ENCODE measurements around the gene UMODL1. TPM values are rescaled to one million over a fixed set of nuclear protein-coding genes. Genes with fewer than 3 reads are reported as not detected.
"Not testable (repeated sequence)": the region's sequence is repeated elsewhere in the genome, so short reads cannot be mapped to it uniquely, and the experiment has no call there.

Gene UMODL1
- total RNA-seq, 2 experiments from 2014 or later = not detected

- POLR2A ChIA-PET = interaction anchor here (1.0 kb wide), 1 partner anchor 69 kb away, joined by 3 read pairs; no protein-coding TSS in a partner anchor
- peak overlapping the region; percentile 2 for H3K27ac Mint-ChIP-seq
- no peaks in the 10 kb centered on the region for H3K36me3 Mint-ChIP-seq (ENCODE audit: low read depth)
- intact Hi-C loops (cut with DNase I, micrococcal nuclease) = loop anchor here (1.0 to 2.0 kb wide), 3 partner anchors 56 to 285 kb away; no protein-coding TSS in a partner anchor
- DNase-seq (no peak), ATAC-seq (no peak)
- H3K27me3 Mint-ChIP-seq = no peaks in the 10 kb centered on the region
- no peak overlapping the region for H3K4me3 Mint-ChIP-seq
- H3K4me1 Mint-ChIP-seq = peaks cover 28% of the 10 kb centered on the region
- H3K9me3 Mint-ChIP-seq (ENCODE audit: low read depth) = no peaks in the 10 kb centered on the region
- CTCF ChIA-PET = interaction anchor here (0.6 to 4.2 kb wide), 11 partner anchors 12 to 146 kb away, joined by 3 to 51 read pairs (median 6); no protein-coding TSS in a partner anchor
Observed at GRCh38 chr21:42164818-42165217, 93.7 kb downstream of the UMODL1 start.

- DNase-seq (no peak), ATAC-seq (no peak)
- ChIA-PET CTCF (interaction anchor here (0.6 to 4.2 kb wide), 6 partner anchors 11 to 104 kb away, joined by 3 to 51 read pairs (median 4); no protein-coding TSS in a partner anchor), POLR2A (no interaction called here)
- H3K4me1 Mint-ChIP-seq = peaks cover 28% of the 10 kb centered on the region
- no peaks in the 10 kb centered on the region for H3K9me3 Mint-ChIP-seq (ENCODE audit: low read depth)
- H3K4me3 Mint-ChIP-seq = no peak overlapping the region
- H3K27ac Mint-ChIP-seq = no peak overlapping the region
- no peaks in the 10 kb centered on the region for H3K27me3 Mint-ChIP-seq
- H3K36me3 Mint-ChIP-seq (ENCODE audit: low read depth) = no peaks in the 10 kb centered on the region
- intact Hi-C loops (cut with DNase I, micrococcal nuclease) = loop anchor here in 1 of 2 experiments (2.0 kb wide), 1 partner anchor 55 kb away; no protein-coding TSS in a partner anchor
Observed at GRCh38 chr21:42165901-42166300, 94.8 kb downstream of the UMODL1 start.

GRCh38 chr21:42169758-42170157, 98.6 kb downstream of the UMODL1 start:
- intact Hi-C loops (cut with DNase I, micrococcal nuclease) = no loop called here
- no peak for ATAC-seq
- Mint-ChIP-seq H3K27ac (no peak overlapping the region), H3K4me1 (peaks cover 3% of the 10 kb centered on the region), H3K9me3 (ENCODE audit: low read depth) (no peaks in the 10 kb centered on the region), H3K27me3 (no peaks in the 10 kb centered on the region), H3K4me3 (no peak overlapping the region), H3K36me3 (ENCODE audit: low read depth) (no peaks in the 10 kb centered on the region)
- CTCF ChIA-PET = interaction anchor here (0.7 to 0.8 kb wide), 2 partner anchors 10 to 91 kb away, joined by 3 to 4 read pairs; no protein-coding TSS in a partner anchor
- no peak for DNase-seq
- POLR2A ChIA-PET = no interaction called here

- DNase-seq = no peak
- POLR2A ChIA-PET = no interaction called here
Observed at GRCh38 chr21:42171091-42172053, 100.3 kb downstream of the UMODL1 start.

GRCh38 chr21:42172596-42173483, 101.7 kb downstream of the UMODL1 start:
- Mint-ChIP-seq H3K9me3 (ENCODE audit: low read depth) (no peaks in the 10 kb centered on the region), H3K4me1 (peaks cover 3% of the 10 kb centered on the region), H3K36me3 (ENCODE audit: low read depth) (no peaks in the 10 kb centered on the region), H3K27me3 (no peaks in the 10 kb centered on the region), H3K27ac (no peak overlapping the region), H3K4me3 (no peak overlapping the region)
- POLR2A ChIA-PET = no interaction called here
- DNase-seq (no peak), ATAC-seq (no peak)
- intact Hi-C loops (cut with DNase I, micrococcal nuclease) = no loop called here
- CTCF ChIA-PET = interaction anchor here (0.7 to 1.2 kb wide), 4 partner anchors 8 to 260 kb away, joined by 3 to 5 read pairs (median 4); no protein-coding TSS in a partner anchor

More at GRCh38 chr21:42171091-42172053, 100.3 kb downstream of the UMODL1 start:
- peaks cover 3% of the 10 kb centered on the region for H3K4me1 Mint-ChIP-seq
- H3K4me3 Mint-ChIP-seq = no peak overlapping the region
- H3K27me3 Mint-ChIP-seq = no peaks in the 10 kb centered on the region
- H3K36me3 Mint-ChIP-seq (ENCODE audit: low read depth) = no peaks in the 10 kb centered on the region
- no peak for ATAC-seq
- no peaks in the 10 kb centered on the region for H3K9me3 Mint-ChIP-seq (ENCODE audit: low read depth)
- CTCF ChIA-PET = interaction anchor here (0.9 to 1.2 kb wide), 3 partner anchors 10 to 39 kb away, joined by 4 to 5 read pairs (median 4); no protein-coding TSS in a partner anchor
- intact Hi-C loops (cut with DNase I, micrococcal nuclease) = no loop called here
- H3K27ac Mint-ChIP-seq = no peak overlapping the region

- DNase-seq = no peak
- Mint-ChIP-seq H3K36me3 (ENCODE audit: low read depth) (no peaks in the 10 kb centered on the region), H3K27ac (no peak overlapping the region), H3K4me3 (no peak overlapping the region), H3K9me3 (ENCODE audit: low read depth) (no peaks in the 10 kb centered on the region), H3K27me3 (no peaks in the 10 kb centered on the region), H3K4me1 (peaks cover 3% of the 10 kb centered on the region)
- CTCF ChIA-PET = interaction anchor here (0.6 to 1.5 kb wide), 3 partner anchors 10 to 520 kb away, joined by 3 to 4 read pairs (median 3); no protein-coding TSS in a partner anchor
- ATAC-seq = peak; percentile 60
- intact Hi-C loops (cut with DNase I, micrococcal nuclease) = no loop called here
- POLR2A ChIA-PET = no interaction called here
Observed at GRCh38 chr21:42174173-42174572, 103.1 kb downstream of the UMODL1 start.

- Mint-ChIP-seq H3K9me3 (ENCODE audit: low read depth) (no peaks in the 10 kb centered on the region), H3K27me3 (no peaks in the 10 kb centered on the region), H3K36me3 (ENCODE audit: low read depth) (no peaks in the 10 kb centered on the region), H3K27ac (no peak overlapping the region), H3K4me3 (no peak overlapping the region), H3K4me1 (no peaks in the 10 kb centered on the region)
- DNase-seq (no peak), ATAC-seq (no peak)
- intact Hi-C loops (cut with DNase I, micrococcal nuclease) = no loop called here
- ChIA-PET CTCF (interaction anchor here (0.5 to 1.5 kb wide), 2 partner anchors 27 to 84 kb away, joined by 3 to 4 read pairs; no protein-coding TSS in a partner anchor), POLR2A (no interaction called here)
Observed at GRCh38 chr21:42175110-42175710, 104.1 kb downstream of the UMODL1 start.

- intact Hi-C loops (cut with DNase I, micrococcal nuclease) = no loop called here
- CTCF ChIA-PET = interaction anchor here (0.7 to 1.5 kb wide), 2 partner anchors 10 to 533 kb away, joined by 3 to 4 read pairs; no protein-coding TSS in a partner anchor
- Mint-ChIP-seq H3K9me3 (ENCODE audit: low read depth) (no peaks in the 10 kb centered on the region), H3K36me3 (ENCODE audit: low read depth) (no peaks in the 10 kb centered on the region), H3K4me1 (no peaks in the 10 kb centered on the region), H3K4me3 (no peak overlapping the region), H3K27me3 (no peaks in the 10 kb centered on the region), H3K27ac (no peak overlapping the region)
- ATAC-seq = no peak
- DNase-seq = no peak
- POLR2A ChIA-PET = interaction anchor here (0.6 kb wide), 1 partner anchor 67 kb away, joined by 3 read pairs; no protein-coding TSS in a partner anchor
Observed at GRCh38 chr21:42176859-42177258, 105.7 kb downstream of the UMODL1 start.

- H3K27me3 Mint-ChIP-seq = no peaks in the 10 kb centered on the region
- no peaks in the 10 kb centered on the region for H3K36me3 Mint-ChIP-seq (ENCODE audit: low read depth)
- H3K4me3 Mint-ChIP-seq = no peak overlapping the region
- no peak overlapping the region for H3K27ac Mint-ChIP-seq
- H3K9me3 Mint-ChIP-seq (ENCODE audit: low read depth) = no peaks in the 10 kb centered on the region
- intact Hi-C loops (cut with DNase I, micrococcal nuclease) = no loop called here
- no peak for ATAC-seq
- H3K4me1 Mint-ChIP-seq = no peaks in the 10 kb centered on the region
- CTCF ChIA-PET = interaction anchor here (0.9 kb wide), 1 partner anchor 10 kb away, joined by 3 read pairs; no protein-coding TSS in a partner anchor
- no peak for DNase-seq
- POLR2A ChIA-PET = no interaction called here
Observed at GRCh38 chr21:42179316-42179715, 108.2 kb downstream of the UMODL1 start.

GRCh38 chr21:42180001-42180400, 108.9 kb downstream of the UMODL1 start:
- H3K9me3 Mint-ChIP-seq (ENCODE audit: low read depth); H3K4me3 Mint-ChIP-seq; DNase-seq; ATAC-seq; H3K27me3 Mint-ChIP-seq; intact Hi-C loops (cut with DNase I, micrococcal nuclease); H3K4me1 Mint-ChIP-seq; POLR2A ChIA-PET; H3K27ac Mint-ChIP-seq; CTCF ChIA-PET; H3K36me3 Mint-ChIP-seq (ENCODE audit: low read depth): not testable (repeated sequence)
